ENCODE measurements around the gene RICTOR. TPM values are rescaled to one million over a fixed set of nuclear protein-coding genes. Genes with fewer than 3 reads are reported as not detected.

The RICTOR gene
- total RNA-seq, 1 experiment from 2014 or later = 22.4 TPM

GRCh38 chr5:38935437-38935836 lies 138.8 kb downstream of the RICTOR start:
- no peak overlapping the region for H3K4me3 Mint-ChIP-seq
- TF ChIP-seq PRRX2 (CRISPR knock-in tag; IDR thresholded peaks at IDR 0.05) = no peak
- TF ChIP-seq NFE2L1 (CRISPR knock-in tag; IDR thresholded peaks at IDR 0.05) = no peak
- no peak for TF ChIP-seq EMX1 (CRISPR knock-in tag; IDR thresholded peaks at IDR 0.05)
- TF ChIP-seq ELF4 (CRISPR knock-in tag; IDR thresholded peaks at IDR 0.05; ENCODE audit: low read depth) = no peak
- no peak for TF ChIP-seq ZNF671 (CRISPR knock-in tag; IDR thresholded peaks at IDR 0.05)
- no peak for TF ChIP-seq ZBTB43 (CRISPR knock-in tag; IDR thresholded peaks at IDR 0.05)
- TF ChIP-seq ATF3 (CRISPR knock-in tag; conservative IDR thresholded peaks at IDR 0.05) = no peak
- TF ChIP-seq, protein P1, sequence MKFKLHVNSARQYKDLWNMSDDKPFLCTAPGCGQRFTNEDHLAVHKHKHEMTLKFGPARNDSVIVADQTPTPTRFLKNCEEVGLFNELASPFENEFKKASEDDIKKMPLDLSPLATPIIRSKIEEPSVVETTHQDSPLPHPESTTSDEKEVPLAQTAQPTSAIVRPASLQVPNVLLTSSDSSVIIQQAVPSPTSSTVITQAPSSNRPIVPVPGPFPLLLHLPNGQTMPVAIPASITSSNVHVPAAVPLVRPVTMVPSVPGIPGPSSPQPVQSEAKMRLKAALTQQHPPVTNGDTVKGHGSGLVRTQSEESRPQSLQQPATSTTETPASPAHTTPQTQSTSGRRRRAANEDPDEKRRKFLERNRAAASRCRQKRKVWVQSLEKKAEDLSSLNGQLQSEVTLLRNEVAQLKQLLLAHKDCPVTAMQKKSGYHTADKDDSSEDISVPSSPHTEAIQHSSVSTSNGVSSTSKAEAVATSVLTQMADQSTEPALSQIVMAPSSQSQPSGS (CRISPR knock-in tag; IDR thresholded peaks at IDR 0.05; ENCODE audit: borderline replicate concordance, low read depth) = no peak
- no peak for TF ChIP-seq ZNF396 (CRISPR knock-in tag; IDR thresholded peaks at IDR 0.05; ENCODE audit: borderline replicate concordance)
- TF ChIP-seq CREM (CRISPR knock-in tag; IDR thresholded peaks at IDR 0.05) = no peak
- no peak for TF ChIP-seq ESRRA (CRISPR knock-in tag; IDR thresholded peaks at IDR 0.05; ENCODE audit: borderline replicate concordance)
- TF ChIP-seq, protein P2, sequence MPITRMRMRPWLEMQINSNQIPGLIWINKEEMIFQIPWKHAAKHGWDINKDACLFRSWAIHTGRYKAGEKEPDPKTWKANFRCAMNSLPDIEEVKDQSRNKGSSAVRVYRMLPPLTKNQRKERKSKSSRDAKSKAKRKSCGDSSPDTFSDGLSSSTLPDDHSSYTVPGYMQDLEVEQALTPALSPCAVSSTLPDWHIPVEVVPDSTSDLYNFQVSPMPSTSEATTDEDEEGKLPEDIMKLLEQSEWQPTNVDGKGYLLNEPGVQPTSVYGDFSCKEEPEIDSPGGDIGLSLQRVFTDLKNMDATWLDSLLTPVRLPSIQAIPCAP (CRISPR knock-in tag; IDR thresholded peaks at IDR 0.05) = no peak
- no peak for TF ChIP-seq FOXP1 (CRISPR knock-in tag; IDR thresholded peaks at IDR 0.05; ENCODE audit: borderline replicate concordance)
- TF ChIP-seq ETV6 (CRISPR knock-in tag; IDR thresholded peaks at IDR 0.05) = no peak
- TF ChIP-seq SMAD4 (CRISPR knock-in tag; IDR thresholded peaks at IDR 0.05) = no peak
- TF ChIP-seq HMGXB4 (CRISPR knock-in tag; IDR thresholded peaks at IDR 0.05) = no peak
- no peak for TF ChIP-seq TEAD4 (CRISPR knock-in tag; IDR thresholded peaks at IDR 0.05)
- DNase-seq (ENCODE audit: low spot score) (no peak), ATAC-seq (no peak)
- no peaks in the 10 kb centered on the region for H3K27me3 Mint-ChIP-seq (ENCODE audit: low read depth)
- H3K27ac Mint-ChIP-seq = no peak overlapping the region
- peaks cover 11% of the 10 kb centered on the region for H3K4me1 Mint-ChIP-seq
- ChIA-PET POLR2A (no interaction called here), CTCF (no interaction called here)
- no peaks in the 10 kb centered on the region for H3K9me3 Mint-ChIP-seq
- peaks cover 3% of the 10 kb centered on the region; the same call in 1 of the 2 replicates for H3K36me3 Mint-ChIP-seq

- ATAC-seq = no peak
- POLR2A ChIA-PET = no interaction called here
- TF ChIP-seq CREB1 (CRISPR knock-in tag; IDR thresholded peaks at IDR 0.05) (no peak), HMGA2 (CRISPR knock-in tag; IDR thresholded peaks at IDR 0.05) (no peak), E2F4 (CRISPR knock-in tag; IDR thresholded peaks at IDR 0.05; ENCODE audit: borderline replicate concordance, low read depth) (no peak), CDX4 (CRISPR knock-in tag; IDR thresholded peaks at IDR 0.05; ENCODE audit: borderline replicate concordance) (no peak), ZNF512 (CRISPR knock-in tag; IDR thresholded peaks at IDR 0.05; ENCODE audit: borderline replicate concordance) (no peak), ZBTB21 (CRISPR knock-in tag; IDR thresholded peaks at IDR 0.05; ENCODE audit: borderline replicate concordance) (no peak), ERG (CRISPR knock-in tag; IDR thresholded peaks at IDR 0.05) (no peak), FOXJ3 (CRISPR knock-in tag; IDR thresholded peaks at IDR 0.05; ENCODE audit: borderline replicate concordance) (no peak)
- TF ChIP-seq, protein P3, sequence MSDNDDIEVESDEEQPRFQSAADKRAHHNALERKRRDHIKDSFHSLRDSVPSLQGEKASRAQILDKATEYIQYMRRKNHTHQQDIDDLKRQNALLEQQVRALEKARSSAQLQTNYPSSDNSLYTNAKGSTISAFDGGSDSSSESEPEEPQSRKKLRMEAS (CRISPR knock-in tag; IDR thresholded peaks at IDR 0.05) = no peak
Measured at GRCh38 chr5:38932854-38933408, 141.3 kb downstream of the RICTOR start.

More at GRCh38 chr5:38932854-38933408, 141.3 kb downstream of the RICTOR start:
- Mint-ChIP-seq H3K4me1 (peaks cover 18% of the 10 kb centered on the region), H3K27ac (no peak overlapping the region), H3K4me3 (no peak overlapping the region), H3K36me3 (peaks cover 4% of the 10 kb centered on the region), H3K27me3 (ENCODE audit: low read depth) (no peaks in the 10 kb centered on the region), H3K9me3 (peaks cover 4% of the 10 kb centered on the region)
- CTCF ChIA-PET = no interaction called here
- no peak for DNase-seq (ENCODE audit: low spot score)
